ENCODE data around the gene ARHGAP22. TPM values are rescaled to one million over a fixed set of nuclear protein-coding genes. Genes with fewer than 3 reads are reported as not detected.

ARHGAP22 gene
- total RNA-seq, 1 experiment from 2014 or later, result 13.5 TPM

GRCh38 chr10:48610585-48611093 is 5.8 kb upstream of the ARHGAP22 start:
- Mint-ChIP-seq H3K27ac (ENCODE audit: unreplicated experiment) (no peak overlapping the region), H3K27me3 (ENCODE audit: insufficient read depth, unreplicated experiment) (peaks cover 12% of the 10 kb centered on the region), H3K9me3 (ENCODE audit: unreplicated experiment) (no peaks in the 10 kb centered on the region), H3K36me3 (ENCODE audit: insufficient read depth, unreplicated experiment) (no peaks in the 10 kb centered on the region), H3K4me1 (ENCODE audit: low read depth, unreplicated experiment) (no peaks in the 10 kb centered on the region), H3K4me3 (ENCODE audit: unreplicated experiment) (no peak overlapping the region)
- intact Hi-C loops (cut with micrococcal nuclease; ENCODE audit: unreplicated experiment), result no loop called here
- ChIA-PET POLR2A (no interaction called here), CTCF (interaction anchor here (1.4 to 1.8 kb wide), 2 partner anchors 46 to 48 kb away, joined by 5 to 7 read pairs; no protein-coding TSS in a partner anchor)
- H3K4me1 ChIP-seq, result no peaks in the 10 kb centered on the region
- H3K9me3 ChIP-seq, result no peaks in the 10 kb centered on the region
- DNase-seq, result no peak
- TF ChIP-seq CTCF (IDR thresholded peaks at IDR 0.05; ENCODE audit: insufficient read depth in 1 of 2, low read depth in 1 of 2, low read length in 1 of 2, severe bottlenecking in 1 of 2, unreplicated experiment in 1 of 2), result no peak
- no peaks in the 10 kb centered on the region for H3K27me3 ChIP-seq (replicated peaks; ENCODE audit: control insufficient read depth, insufficient read depth, low read length)
- H3K4me3 ChIP-seq (ENCODE audit: low read depth, low read length), result no peak overlapping the region
- no TSS peak for BruUV-seq (replicated peaks)
- no peaks in the 10 kb centered on the region for H3K36me3 ChIP-seq (ENCODE audit: control insufficient read depth, insufficient read depth, low read length)

- intact Hi-C loops (cut with micrococcal nuclease; ENCODE audit: unreplicated experiment), result loop anchor here (2.0 to 5.0 kb wide), 3 partner anchors 47 to 303 kb away; partner anchors contain the start of gene MAPK8
- ChIA-PET POLR2A (no interaction called here), CTCF (interaction anchor here (1.8 to 3.3 kb wide), 2 partner anchors 46 kb away, joined by 7 to 21 read pairs; no protein-coding TSS in a partner anchor)
- Histone ChIP-seq H3K36me3 (ENCODE audit: control insufficient read depth, insufficient read depth, low read length) (no peaks in the 10 kb centered on the region), H3K4me1 (no peaks in the 10 kb centered on the region), H3K27me3 (replicated peaks; ENCODE audit: control insufficient read depth, insufficient read depth, low read length) (no peaks in the 10 kb centered on the region), H3K4me3 (ENCODE audit: low read depth, low read length) (no peak overlapping the region), H3K9me3 (no peaks in the 10 kb centered on the region)
- no peak for DNase-seq
- no TSS peak for BruUV-seq (replicated peaks)
- H3K4me1 Mint-ChIP-seq (ENCODE audit: low read depth, unreplicated experiment), result peaks cover 5% of the 10 kb centered on the region
- H3K36me3 Mint-ChIP-seq (ENCODE audit: insufficient read depth, unreplicated experiment), result no peaks in the 10 kb centered on the region
- no peak overlapping the region for H3K27ac Mint-ChIP-seq (ENCODE audit: unreplicated experiment)
- TF ChIP-seq CTCF (IDR thresholded peaks at IDR 0.05; ENCODE audit: insufficient read depth in 1 of 2, low read depth in 1 of 2, low read length in 1 of 2, severe bottlenecking in 1 of 2, unreplicated experiment in 1 of 2), result no peak
- no peaks in the 10 kb centered on the region for H3K9me3 Mint-ChIP-seq (ENCODE audit: unreplicated experiment)
- peaks cover 14% of the 10 kb centered on the region for H3K27me3 Mint-ChIP-seq (ENCODE audit: insufficient read depth, unreplicated experiment)
- no peak overlapping the region for H3K4me3 Mint-ChIP-seq (ENCODE audit: unreplicated experiment)
These were observed 5.2 kb upstream of the ARHGAP22 start for GRCh38 chr10:48609899-48610584.

- Mint-ChIP-seq H3K27me3 (ENCODE audit: insufficient read depth, unreplicated experiment) (peaks cover 14% of the 10 kb centered on the region), H3K27ac (ENCODE audit: unreplicated experiment) (no peak overlapping the region), H3K4me1 (ENCODE audit: low read depth, unreplicated experiment) (peaks cover 6% of the 10 kb centered on the region), H3K36me3 (ENCODE audit: insufficient read depth, unreplicated experiment) (no peaks in the 10 kb centered on the region), H3K4me3 (ENCODE audit: unreplicated experiment) (no peak overlapping the region), H3K9me3 (ENCODE audit: unreplicated experiment) (no peaks in the 10 kb centered on the region)
- TF ChIP-seq CTCF (IDR thresholded peaks at IDR 0.05; ENCODE audit: insufficient read depth in 1 of 2, low read depth in 1 of 2, low read length in 1 of 2, severe bottlenecking in 1 of 2, unreplicated experiment in 1 of 2), result no peak
- ChIA-PET CTCF (interaction anchor here (0.9 to 3.3 kb wide), 3 partner anchors 47 to 92 kb away, joined by 3 to 21 read pairs (median 7); no protein-coding TSS in a partner anchor), POLR2A (no interaction called here)
- Histone ChIP-seq H3K4me3 (ENCODE audit: low read depth, low read length) (no peak overlapping the region), H3K9me3 (no peaks in the 10 kb centered on the region), H3K27me3 (replicated peaks; ENCODE audit: control insufficient read depth, insufficient read depth, low read length) (no peaks in the 10 kb centered on the region), H3K4me1 (0 out of 2 replicates have a peak, but pooled peaks cover 2% of the 10 kb centered on the region), H3K36me3 (ENCODE audit: control insufficient read depth, insufficient read depth, low read length) (no peaks in the 10 kb centered on the region)
- BruUV-seq (replicated peaks), result no TSS peak
- intact Hi-C loops (cut with micrococcal nuclease; ENCODE audit: unreplicated experiment), result loop anchor here (2.0 to 5.0 kb wide), 3 partner anchors 47 to 302 kb away; partner anchors contain the start of gene MAPK8
- DNase-seq, result no peak
These were observed 4.6 kb upstream of the ARHGAP22 start for GRCh38 chr10:48609441-48609840.

All from Caco-2 (cell line).